ENCODE measurements around the gene GPRASP2.

DNA sequence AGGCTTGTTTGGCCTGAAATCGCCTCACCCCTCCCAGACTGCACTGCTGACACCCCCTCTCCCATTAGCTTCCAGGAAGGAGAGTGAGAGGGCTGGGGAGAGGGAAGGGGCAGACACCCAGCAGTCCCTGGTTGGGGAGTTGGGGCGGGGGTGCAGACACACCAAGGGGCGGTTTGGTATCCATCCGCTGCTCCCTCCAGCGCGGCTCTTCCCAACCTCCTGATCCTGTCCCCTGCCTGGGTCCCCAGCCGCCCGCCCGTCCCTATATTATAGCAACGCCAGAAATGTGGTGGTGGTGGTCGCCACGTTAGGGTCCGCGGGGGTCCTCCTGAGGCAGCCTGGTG, 33.2 kb downstream of the GPRASP2 start:
- TF ChIP-seq, protein P1, sequence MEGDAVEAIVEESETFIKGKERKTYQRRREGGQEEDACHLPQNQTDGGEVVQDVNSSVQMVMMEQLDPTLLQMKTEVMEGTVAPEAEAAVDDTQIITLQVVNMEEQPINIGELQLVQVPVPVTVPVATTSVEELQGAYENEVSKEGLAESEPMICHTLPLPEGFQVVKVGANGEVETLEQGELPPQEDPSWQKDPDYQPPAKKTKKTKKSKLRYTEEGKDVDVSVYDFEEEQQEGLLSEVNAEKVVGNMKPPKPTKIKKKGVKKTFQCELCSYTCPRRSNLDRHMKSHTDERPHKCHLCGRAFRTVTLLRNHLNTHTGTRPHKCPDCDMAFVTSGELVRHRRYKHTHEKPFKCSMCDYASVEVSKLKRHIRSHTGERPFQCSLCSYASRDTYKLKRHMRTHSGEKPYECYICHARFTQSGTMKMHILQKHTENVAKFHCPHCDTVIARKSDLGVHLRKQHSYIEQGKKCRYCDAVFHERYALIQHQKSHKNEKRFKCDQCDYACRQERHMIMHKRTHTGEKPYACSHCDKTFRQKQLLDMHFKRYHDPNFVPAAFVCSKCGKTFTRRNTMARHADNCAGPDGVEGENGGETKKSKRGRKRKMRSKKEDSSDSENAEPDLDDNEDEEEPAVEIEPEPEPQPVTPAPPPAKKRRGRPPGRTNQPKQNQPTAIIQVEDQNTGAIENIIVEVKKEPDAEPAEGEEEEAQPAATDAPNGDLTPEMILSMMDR (conservative IDR thresholded peaks at IDR 0.05; ENCODE audit: low read length): no peak
- no peak for TF ChIP-seq EZH2phosphoT487 (IDR thresholded peaks at IDR 0.05; ENCODE audit: borderline replicate concordance)
